GM21529 (cell line): ENCODE results near the gene SGCA.

Experiments
- ATAC-seq: cut with Tn5 transposase; IDR thresholded peaks from one replicate; pipeline ENCODE4 v1.9.1; 2021; ENCODE audit not compliant: unreplicated experiment

Gene SGCA

DNA sequence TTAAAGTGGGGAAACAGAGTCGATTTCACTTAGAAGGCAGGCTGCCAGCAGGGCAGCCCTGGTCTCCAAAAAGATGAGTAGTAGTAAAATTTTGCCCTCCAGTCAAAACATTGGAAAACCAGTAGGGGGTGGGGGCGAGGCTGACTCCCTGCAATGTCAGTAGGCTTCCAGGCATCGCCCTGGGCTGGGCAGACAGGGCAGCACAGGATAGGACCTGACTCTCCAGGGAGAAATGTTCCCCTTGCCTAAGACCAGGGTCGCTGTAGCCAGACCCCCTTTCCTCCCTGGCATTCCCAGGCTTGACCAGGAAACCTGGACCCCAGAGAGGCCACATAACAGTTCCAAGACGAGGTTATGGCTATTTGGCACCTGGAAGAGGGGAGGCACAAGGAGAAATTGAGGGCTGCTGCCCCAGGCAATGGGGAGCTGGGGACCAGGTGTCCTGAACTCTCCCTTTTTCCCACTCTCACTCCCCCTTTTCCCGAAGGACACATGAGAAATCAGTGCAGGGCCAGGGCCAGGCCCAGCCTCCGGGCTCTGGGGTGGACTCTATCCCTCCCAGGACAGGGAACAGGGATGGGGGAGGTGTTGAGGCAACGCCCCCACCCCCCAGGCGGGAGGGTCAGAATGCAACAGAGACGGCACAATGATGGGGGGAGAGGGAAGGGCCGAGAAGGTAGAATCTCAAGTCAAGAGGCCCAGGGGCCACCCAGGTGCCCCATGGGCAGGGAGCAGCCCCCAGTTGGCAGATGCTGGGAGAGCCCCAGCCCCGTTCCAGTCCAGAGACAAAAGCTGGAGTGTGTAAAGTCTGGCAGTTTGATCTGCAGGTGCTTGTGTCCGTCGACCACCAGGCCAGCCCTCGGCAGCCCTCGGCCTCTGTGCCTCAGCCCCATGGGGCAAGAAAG lies 31.3 kb upstream of the SGCA start:
- ATAC-seq, result no peak

DNA sequence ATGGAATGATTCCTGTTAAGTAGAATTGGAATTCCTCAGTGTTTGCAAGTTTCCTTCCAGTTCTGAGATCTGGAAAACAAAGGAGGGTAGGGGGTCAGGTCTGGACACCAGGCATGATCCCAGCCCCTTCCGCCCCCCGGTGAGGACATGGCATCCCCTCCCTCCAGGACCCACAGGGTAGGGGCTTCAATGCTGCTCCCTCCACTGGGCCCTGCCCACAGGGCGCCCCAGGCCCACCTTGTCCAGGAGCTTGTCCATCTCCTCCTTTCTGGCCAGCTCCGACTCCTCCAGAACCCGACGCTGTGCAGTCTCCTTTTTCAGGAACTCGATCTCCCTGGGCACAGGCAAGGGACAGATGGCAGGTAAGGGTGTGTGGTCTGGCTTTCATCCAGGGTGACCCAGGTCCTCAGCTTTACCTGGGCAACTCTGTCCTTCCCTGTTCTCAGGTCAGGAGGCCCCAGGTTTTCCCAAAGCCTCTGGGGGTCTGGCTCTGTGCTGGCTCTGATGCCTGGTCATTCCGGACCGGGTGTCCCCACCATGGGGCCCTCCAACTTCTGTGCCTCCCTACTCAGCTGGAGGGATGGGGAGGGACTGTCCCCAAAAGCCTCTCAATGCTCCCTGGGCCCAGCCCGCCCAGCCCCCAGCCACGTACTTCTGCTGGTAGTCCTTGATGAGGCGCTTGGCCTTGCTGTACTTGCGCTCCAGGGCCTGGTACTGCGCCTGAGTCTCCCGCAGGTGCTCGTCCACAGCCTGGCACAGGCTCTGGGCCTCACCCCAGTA lies 30.3 kb upstream of the SGCA start:
- ATAC-seq, result no peak

DNA sequence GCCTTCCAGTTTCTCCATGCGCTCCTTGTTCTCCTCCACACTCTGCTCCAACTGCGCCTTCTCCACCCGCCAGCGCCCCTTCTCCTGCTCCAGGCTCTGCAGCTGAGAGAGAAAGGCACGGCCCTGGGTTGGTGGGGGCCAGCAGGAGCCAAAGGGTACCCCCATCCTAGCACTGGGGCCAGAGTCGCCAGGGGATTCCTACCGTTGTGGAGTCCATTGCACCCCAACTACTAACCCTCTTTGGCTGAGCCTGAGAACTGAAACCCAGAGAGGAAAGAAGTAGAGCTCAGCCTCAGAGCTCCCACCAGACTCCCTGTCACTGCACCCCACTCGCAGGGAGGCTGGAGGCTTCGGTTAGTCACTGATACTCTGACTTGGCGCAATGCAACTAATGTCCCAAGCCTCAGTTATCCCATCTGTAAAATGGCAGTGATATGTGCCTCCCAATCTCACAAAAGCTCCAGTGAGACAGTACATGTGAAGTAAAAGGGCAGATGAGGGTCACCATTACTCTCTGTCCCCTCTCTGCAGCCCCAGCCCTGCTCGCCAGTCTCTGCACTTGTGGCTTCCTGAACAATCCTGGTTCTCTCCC lies 29.6 kb upstream of the SGCA start:
- no peak for ATAC-seq

DNA sequence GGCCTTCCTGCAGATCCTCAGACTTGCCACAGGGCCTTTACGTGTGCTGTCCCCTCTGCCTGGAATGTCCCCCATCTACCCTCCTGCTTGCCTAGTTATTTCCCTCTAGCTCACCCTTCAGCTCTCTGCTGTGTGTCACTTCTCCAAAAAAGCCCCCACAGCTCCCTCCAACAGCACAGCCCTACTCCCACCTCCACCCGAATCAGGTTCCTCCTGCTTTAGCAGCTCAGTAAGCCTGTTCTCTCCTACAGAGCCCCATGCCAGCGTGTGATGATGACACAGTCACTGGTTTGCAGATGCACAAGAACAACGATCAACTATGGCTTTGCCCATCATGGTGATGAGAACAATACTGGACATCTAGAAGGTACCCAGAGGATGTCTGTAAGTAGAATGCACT lies 28.8 kb upstream of the SGCA start:
- no peak for ATAC-seq

DNA sequence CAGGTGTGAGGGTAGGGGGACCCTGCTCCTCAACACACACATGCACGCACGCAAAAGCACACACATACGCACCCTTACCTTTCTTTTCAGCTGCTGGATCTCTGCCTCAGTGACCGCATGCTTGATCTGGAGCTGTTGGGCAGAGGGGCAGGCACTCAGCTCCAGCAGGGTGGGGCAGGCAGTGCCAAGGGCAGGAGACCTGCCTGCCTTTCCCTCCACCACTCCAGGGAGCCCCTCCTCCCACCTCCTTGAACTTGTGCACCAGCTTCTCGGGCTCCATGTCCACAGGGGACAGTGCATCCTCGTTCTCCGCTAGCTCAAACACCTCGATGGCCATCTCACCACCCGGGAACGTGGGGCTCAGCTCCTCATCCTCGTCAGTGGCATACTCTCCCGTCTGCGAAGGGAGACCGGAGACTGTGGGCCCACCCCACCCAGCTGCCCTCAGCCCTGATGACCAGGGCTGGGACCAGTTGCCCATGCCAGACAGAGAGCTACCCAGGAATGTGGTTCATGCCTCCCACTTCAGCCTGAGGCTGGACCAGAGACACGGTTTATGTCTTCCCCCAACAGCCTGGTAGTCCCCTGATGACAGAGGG lies 26.5 kb upstream of the SGCA start:
- no peak for ATAC-seq

GRCh38 chr17:50139950-50140885 lies 25.6 kb upstream of the SGCA start:
- peak; percentile 41 for ATAC-seq

- ATAC-seq, result no peak
Observed at GRCh38 chr17:50141026-50141744, 24.6 kb upstream of the SGCA start.

DNA sequence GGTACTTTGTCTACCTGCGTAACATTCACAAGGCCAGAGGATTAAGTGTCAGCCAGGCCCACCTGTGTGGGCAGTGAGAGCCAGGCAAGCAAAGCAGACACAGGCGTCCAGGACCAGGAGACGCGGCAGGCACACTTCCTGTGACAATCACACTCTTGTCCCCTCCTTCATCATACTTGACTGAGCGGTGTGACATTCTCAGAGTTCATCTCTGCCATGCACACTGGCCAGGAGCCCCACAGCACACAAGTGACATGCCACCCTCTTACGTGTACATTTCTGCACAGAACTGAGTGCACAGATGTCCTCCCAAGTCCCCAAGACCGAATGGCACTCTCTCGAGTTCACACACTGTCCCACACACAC lies 24.1 kb upstream of the SGCA start:
- no peak for ATAC-seq

GRCh38 chr17:50143461-50144176 lies 22.2 kb upstream of the SGCA start:
- ATAC-seq, result no peak

GRCh38 chr17:50144355-50144754 lies 21.4 kb upstream of the SGCA start:
- no peak for ATAC-seq

GRCh38 chr17:50144845-50145531 lies 20.8 kb upstream of the SGCA start:
- no peak for ATAC-seq

DNA sequence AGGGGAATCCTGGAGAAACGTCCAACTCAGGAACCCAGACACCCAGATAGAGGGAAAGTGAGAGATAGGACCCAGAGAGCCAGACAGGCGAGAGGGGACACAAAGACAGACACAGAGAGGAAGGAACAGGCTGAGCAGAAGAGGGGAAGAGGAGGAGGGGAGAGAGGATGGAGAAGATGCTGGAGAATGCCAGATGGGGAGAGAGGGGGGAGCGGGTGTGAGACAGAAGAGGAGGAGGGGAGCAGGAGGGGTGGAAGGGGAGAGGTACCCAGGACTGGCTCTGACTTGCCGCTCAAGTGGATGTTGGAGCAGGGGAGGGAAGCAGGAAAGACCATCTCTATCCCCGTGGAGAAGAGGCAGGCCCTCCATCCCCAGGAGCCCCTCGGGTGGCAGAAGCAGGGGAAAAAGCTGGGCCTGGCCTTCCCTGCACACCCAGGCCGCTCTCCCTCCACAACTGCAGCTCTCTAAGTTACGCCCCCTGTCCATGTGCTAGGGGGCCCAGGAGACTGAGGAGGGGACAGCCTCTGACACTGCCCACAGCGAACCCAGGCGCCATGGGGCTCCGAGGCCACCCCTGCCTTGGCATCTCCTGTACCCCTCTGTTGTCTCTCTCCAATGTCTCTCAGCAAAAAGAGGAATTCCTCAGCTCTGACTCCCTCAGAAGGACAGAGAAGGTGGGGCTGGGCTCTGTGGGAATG lies 20.1 kb upstream of the SGCA start:
- ATAC-seq, result no peak

DNA sequence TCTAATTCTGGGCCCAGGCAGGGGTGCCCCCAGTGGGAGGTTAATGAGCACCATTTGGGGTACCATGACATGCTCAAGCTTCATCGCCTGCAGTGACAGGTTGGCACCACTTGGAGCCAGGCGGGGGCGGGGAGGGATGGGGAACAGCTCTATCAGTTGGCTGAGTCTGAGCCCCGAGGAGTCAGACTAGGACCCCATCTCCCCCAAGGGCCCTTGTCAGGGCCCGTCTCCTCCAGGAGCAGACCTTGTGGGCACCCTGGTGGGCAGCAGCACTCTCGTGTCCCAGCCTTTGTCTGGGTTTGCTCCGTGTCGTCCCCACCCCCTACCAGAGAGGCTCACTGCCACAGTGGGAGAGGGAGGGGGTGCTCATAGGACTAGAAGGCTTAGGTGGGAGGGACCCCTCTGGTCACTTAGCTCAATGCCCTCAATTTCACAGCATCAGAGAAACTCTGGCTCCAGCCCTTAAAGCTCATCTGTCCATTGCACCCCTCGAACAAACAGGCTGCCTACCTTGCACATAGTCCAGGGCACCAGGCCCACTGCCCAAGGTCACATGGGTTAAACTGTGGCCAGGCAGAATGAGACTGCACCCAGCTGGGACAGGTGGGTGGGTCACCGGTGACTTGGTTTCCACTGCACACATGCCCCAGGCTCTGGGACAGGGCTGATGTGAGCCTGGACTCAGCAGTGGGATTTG lies 19.4 kb upstream of the SGCA start:
- ATAC-seq, result no peak

DNA sequence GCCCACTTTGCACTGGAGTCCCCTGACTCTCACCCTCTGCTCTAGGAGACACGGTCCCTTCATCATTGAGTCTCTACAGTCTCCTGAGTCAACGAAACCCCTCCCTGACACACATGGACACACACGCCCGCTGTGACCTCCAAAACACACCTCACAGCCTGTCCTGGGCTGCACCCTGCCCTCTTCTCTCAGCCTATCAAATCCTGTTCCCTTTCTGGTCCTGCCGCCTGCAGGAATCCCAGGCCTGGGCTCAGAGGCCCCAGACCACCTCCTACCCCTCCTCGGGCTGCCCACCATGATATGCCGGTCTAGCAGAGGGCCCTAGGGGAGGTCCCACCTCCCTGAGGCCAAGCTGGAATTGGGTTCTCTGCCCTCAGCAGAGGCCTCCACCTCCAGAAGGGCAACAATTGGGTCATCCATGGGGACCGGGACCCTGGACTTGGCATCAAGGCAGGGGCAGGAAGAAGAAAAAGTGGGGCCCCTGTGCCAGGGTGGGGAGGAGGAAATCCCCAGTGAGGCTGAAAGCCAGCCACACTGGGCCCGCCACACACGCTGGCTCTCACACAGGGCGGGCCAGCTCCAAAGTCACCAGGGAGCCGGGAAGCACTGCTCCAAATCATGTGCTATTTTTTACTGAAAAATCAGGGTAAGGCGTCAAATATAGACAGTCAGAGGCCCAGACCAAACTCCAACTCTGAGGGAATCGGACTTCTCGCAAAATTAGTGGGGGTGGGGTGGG lies 18.7 kb upstream of the SGCA start:
- no peak for ATAC-seq

- no peak for ATAC-seq
Observed at GRCh38 chr17:50147841-50148225, 18.0 kb upstream of the SGCA start.

DNA sequence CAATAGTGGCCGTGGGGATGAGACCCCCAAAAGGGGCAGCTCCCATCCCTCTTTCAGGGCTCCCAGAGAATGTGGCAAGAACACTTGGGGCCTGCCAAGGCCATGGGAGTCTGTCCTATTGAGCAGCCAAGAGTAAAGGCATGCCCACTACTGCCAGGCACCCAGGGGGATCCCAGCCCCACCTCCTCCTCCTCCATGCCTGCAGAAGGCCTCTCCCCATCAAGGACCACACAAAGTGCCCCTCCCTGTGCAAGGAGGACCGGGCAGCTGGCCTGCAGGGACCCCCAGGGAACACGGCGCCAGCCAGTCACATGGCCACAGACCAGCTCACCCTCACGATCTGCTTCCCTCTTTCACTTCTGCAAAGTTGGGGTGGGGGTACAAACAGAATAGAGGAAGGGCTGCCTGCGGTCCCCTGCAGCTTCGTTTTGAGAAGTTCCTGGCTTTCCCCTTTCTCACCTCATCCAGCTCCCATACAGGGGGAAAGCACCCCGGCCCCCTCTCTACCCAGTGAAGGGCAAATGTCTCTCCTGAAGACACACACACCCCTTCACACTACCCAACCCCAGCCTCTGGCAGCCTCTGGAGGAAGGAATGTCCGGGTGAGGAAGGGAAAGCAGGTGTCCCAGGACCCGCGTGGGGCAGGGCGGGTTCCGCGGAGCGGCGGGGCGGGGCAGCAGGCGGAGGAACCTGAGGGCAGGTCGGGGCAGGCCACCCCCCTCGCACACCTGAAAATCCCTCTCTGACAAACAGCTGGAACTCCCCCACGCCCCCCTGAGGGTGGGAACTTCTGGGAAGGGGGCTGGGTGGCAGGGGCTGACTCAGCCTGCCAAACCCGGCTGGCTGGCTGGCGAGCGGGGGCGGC lies 17.3 kb upstream of the SGCA start:
- ATAC-seq, result peak; percentile 39
